T-helper 1 cell treated with Interleukin-12 subunit alpha and Interleukin-12 subunit beta and Interleukin-4 antibody, amounts not matched to agents 30 μg/mL and 1 μg/mL, for 36 hours (primary cell): Measurements from ENCODE around the gene CXCL5.

ENCODE experiments used
- H3K27ac Mint-ChIP-seq: one replicate; pipeline ENCODE4 v1.8.0; 2021; ENCODE audit warnings: mild to moderate bottlenecking, mixed read lengths
- H3K27me3 Mint-ChIP-seq: one replicate; pipeline ENCODE4 v1.8.0; 2021; ENCODE audit warnings: low read depth, mixed read lengths
- H3K36me3 Mint-ChIP-seq: one replicate; pipeline ENCODE4 v1.8.0; 2021; ENCODE audit warnings: low read depth, mixed read lengths
- H3K4me1 Mint-ChIP-seq: one replicate; pipeline ENCODE4 v1.8.0; 2021; ENCODE audit warnings: low read depth, mixed read lengths
- H3K4me3 Mint-ChIP-seq: one replicate; pipeline ENCODE4 v1.8.0; 2021; ENCODE audit warnings: mild to moderate bottlenecking, moderate library complexity, mixed read lengths
- H3K9me3 Mint-ChIP-seq: one replicate; pipeline ENCODE4 v1.8.0; 2021; ENCODE audit warnings: mixed read lengths

The CXCL5 gene

GRCh38 chr4:73998040-73999011 is at the start of gene CXCL5:
TSS of gene CXCL5 (minus strand) at chr4:73998677. CDS start at chr4:73998581, 96 bp downstream.
- Mint-ChIP-seq H3K4me3 (no peak within 1 kb of the TSS), H3K36me3 (no peaks in the 10 kb centered on the region), H3K9me3 (no peaks in the 10 kb centered on the region), H3K27ac (no peak within 1 kb of the TSS), H3K27me3 (peaks cover 23% of the 10 kb centered on the region), H3K4me1 (no peaks in the 10 kb centered on the region)

- no peaks in the 10 kb centered on the region for H3K9me3 Mint-ChIP-seq
- no peak overlapping the region for H3K27ac Mint-ChIP-seq
- H3K27me3 Mint-ChIP-seq, result peaks cover 7% of the 10 kb centered on the region
- no peak overlapping the region for H3K4me3 Mint-ChIP-seq
- no peaks in the 10 kb centered on the region for H3K36me3 Mint-ChIP-seq
- H3K4me1 Mint-ChIP-seq, result no peaks in the 10 kb centered on the region
These were observed 48.7 kb upstream of the CXCL5 start for GRCh38 chr4:74047152-74047551.

- no peak overlapping the region for H3K27ac Mint-ChIP-seq
- peaks cover 18% of the 10 kb centered on the region for H3K27me3 Mint-ChIP-seq
- H3K4me3 Mint-ChIP-seq, result no peak overlapping the region
- H3K9me3 Mint-ChIP-seq, result no peaks in the 10 kb centered on the region
- H3K36me3 Mint-ChIP-seq, result no peaks in the 10 kb centered on the region
- no peaks in the 10 kb centered on the region for H3K4me1 Mint-ChIP-seq
These were observed 47.3 kb upstream of the CXCL5 start for GRCh38 chr4:74045772-74046171.

GRCh38 chr4:74045247-74045646 is 46.8 kb upstream of the CXCL5 start:
- no peaks in the 10 kb centered on the region for H3K4me1 Mint-ChIP-seq
- no peaks in the 10 kb centered on the region for H3K9me3 Mint-ChIP-seq
- H3K27ac Mint-ChIP-seq, result no peak overlapping the region
- peaks cover 23% of the 10 kb centered on the region for H3K27me3 Mint-ChIP-seq
- H3K4me3 Mint-ChIP-seq, result no peak overlapping the region
- no peaks in the 10 kb centered on the region for H3K36me3 Mint-ChIP-seq

- no peaks in the 10 kb centered on the region for H3K36me3 Mint-ChIP-seq
- no peak overlapping the region for H3K27ac Mint-ChIP-seq
- H3K27me3 Mint-ChIP-seq, result peaks cover 27% of the 10 kb centered on the region
These were observed 46.2 kb upstream of the CXCL5 start for GRCh38 chr4:74044677-74045076.

GRCh38 chr4:74042681-74043080 is 44.2 kb upstream of the CXCL5 start:
- no peaks in the 10 kb centered on the region for H3K36me3 Mint-ChIP-seq

More at GRCh38 chr4:74044677-74045076, 46.2 kb upstream of the CXCL5 start:
- H3K9me3 Mint-ChIP-seq, result no peaks in the 10 kb centered on the region
- no peaks in the 10 kb centered on the region for H3K4me1 Mint-ChIP-seq
- H3K4me3 Mint-ChIP-seq, result no peak overlapping the region

GRCh38 chr4:74041418-74041817 is 42.9 kb upstream of the CXCL5 start:
- Mint-ChIP-seq H3K36me3 (no peaks in the 10 kb centered on the region), H3K27ac (no peak overlapping the region), H3K4me3 (no peak overlapping the region), H3K27me3 (peaks cover 46% of the 10 kb centered on the region), H3K4me1 (peaks cover 8% of the 10 kb centered on the region), H3K9me3 (no peaks in the 10 kb centered on the region)

More at GRCh38 chr4:74042681-74043080, 44.2 kb upstream of the CXCL5 start:
- Mint-ChIP-seq H3K4me1 (peaks cover 8% of the 10 kb centered on the region), H3K27me3 (peaks cover 38% of the 10 kb centered on the region), H3K27ac (no peak overlapping the region), H3K9me3 (no peaks in the 10 kb centered on the region), H3K4me3 (no peak overlapping the region)

GRCh38 chr4:74039315-74039763 is 40.9 kb upstream of the CXCL5 start:
- H3K9me3 Mint-ChIP-seq, result no peaks in the 10 kb centered on the region
- no peaks in the 10 kb centered on the region for H3K36me3 Mint-ChIP-seq
- peak overlapping the region; percentile 75 for H3K4me3 Mint-ChIP-seq
- peaks cover 59% of the 10 kb centered on the region for H3K27me3 Mint-ChIP-seq
- peaks cover 8% of the 10 kb centered on the region for H3K4me1 Mint-ChIP-seq
- H3K27ac Mint-ChIP-seq, result no peak overlapping the region

GRCh38 chr4:74038425-74039314 is 40.2 kb upstream of the CXCL5 start, which contains the start of gene CXCL3:
TSS of gene CXCL3 (minus strand) at chr4:74038689. CDS start at chr4:74038611, 78 bp downstream.
- Mint-ChIP-seq H3K27me3 (peaks cover 59% of the 10 kb centered on the region), H3K4me3 (peak within 1 kb of the TSS; percentile 83), H3K27ac (no peak within 1 kb of the TSS)

GRCh38 chr4:74038086-74038424 is 39.6 kb upstream of the CXCL5 start:
- peaks cover 8% of the 10 kb centered on the region for H3K4me1 Mint-ChIP-seq
- H3K36me3 Mint-ChIP-seq, result no peaks in the 10 kb centered on the region
- H3K27ac Mint-ChIP-seq, result no peak overlapping the region
- H3K4me3 Mint-ChIP-seq, result peak overlapping the region; percentile 83
- peaks cover 59% of the 10 kb centered on the region for H3K27me3 Mint-ChIP-seq
- no peaks in the 10 kb centered on the region for H3K9me3 Mint-ChIP-seq

More at GRCh38 chr4:74038425-74039314, 40.2 kb upstream of the CXCL5 start, which contains the start of gene CXCL3:
- no peaks in the 10 kb centered on the region for H3K36me3 Mint-ChIP-seq
- H3K9me3 Mint-ChIP-seq, result no peaks in the 10 kb centered on the region
- peaks cover 8% of the 10 kb centered on the region for H3K4me1 Mint-ChIP-seq

- H3K4me1 Mint-ChIP-seq, result peaks cover 8% of the 10 kb centered on the region
- no peaks in the 10 kb centered on the region for H3K36me3 Mint-ChIP-seq
- H3K4me3 Mint-ChIP-seq, result peak overlapping the region; percentile 83
- no peaks in the 10 kb centered on the region for H3K9me3 Mint-ChIP-seq
- H3K27me3 Mint-ChIP-seq, result peaks cover 58% of the 10 kb centered on the region
- H3K27ac Mint-ChIP-seq, result no peak overlapping the region
These were observed 38.8 kb upstream of the CXCL5 start for GRCh38 chr4:74037076-74037955.

- peaks cover 27% of the 10 kb centered on the region for H3K27me3 Mint-ChIP-seq
- H3K27ac Mint-ChIP-seq, result no peak overlapping the region
- H3K4me3 Mint-ChIP-seq, result no peak overlapping the region
- peaks cover 3% of the 10 kb centered on the region for H3K4me1 Mint-ChIP-seq
- no peaks in the 10 kb centered on the region for H3K36me3 Mint-ChIP-seq
- no peaks in the 10 kb centered on the region for H3K9me3 Mint-ChIP-seq
These were observed 35.3 kb upstream of the CXCL5 start for GRCh38 chr4:74033739-74034138.

- H3K4me1 Mint-ChIP-seq, result no peaks in the 10 kb centered on the region
- H3K9me3 Mint-ChIP-seq, result no peaks in the 10 kb centered on the region
- H3K36me3 Mint-ChIP-seq, result no peaks in the 10 kb centered on the region
- no peak overlapping the region for H3K4me3 Mint-ChIP-seq
- H3K27ac Mint-ChIP-seq, result no peak overlapping the region
- peaks cover 16% of the 10 kb centered on the region for H3K27me3 Mint-ChIP-seq
These were observed 33.6 kb upstream of the CXCL5 start for GRCh38 chr4:74032064-74032463.

- Mint-ChIP-seq H3K27ac (no peak overlapping the region), H3K27me3 (peaks cover 14% of the 10 kb centered on the region), H3K9me3 (no peaks in the 10 kb centered on the region), H3K36me3 (no peaks in the 10 kb centered on the region), H3K4me1 (no peaks in the 10 kb centered on the region), H3K4me3 (no peak overlapping the region)
These were observed 33.1 kb upstream of the CXCL5 start for GRCh38 chr4:74031576-74031975.
